Measurements from ENCODE around the gene IGSF23. TPM values are rescaled to one million over a fixed set of nuclear protein-coding genes. Genes with fewer than 3 reads are reported as not detected.

IGSF23 gene
- total RNA-seq, 1 experiment from 2014 or later = not detected

DNA sequence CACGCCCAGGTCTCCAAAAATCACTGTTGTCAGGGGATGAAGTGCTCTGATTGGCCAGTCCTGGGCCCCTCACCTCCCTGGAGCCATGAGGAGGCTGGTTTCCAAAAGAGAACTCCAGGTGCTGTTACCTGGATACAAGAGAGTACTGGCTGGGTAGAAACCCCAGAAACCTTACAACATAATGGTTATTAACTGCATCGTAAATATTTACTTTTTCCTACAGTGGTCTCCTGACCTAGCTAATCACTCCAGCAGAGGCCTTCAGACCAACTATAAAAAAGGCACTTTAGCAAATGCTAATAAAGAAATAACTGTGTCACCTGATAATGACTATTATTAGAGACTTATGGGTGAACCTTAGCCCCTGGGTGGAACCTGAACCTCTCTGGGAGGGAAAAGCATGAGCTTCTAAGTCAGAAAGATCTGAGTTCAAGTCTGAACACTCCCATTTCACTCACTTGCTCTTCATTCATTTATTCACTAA lies 1.5 kb upstream of the IGSF23 start:
- Histone ChIP-seq H3K27me3 (replicated peaks; ENCODE audit: insufficient read depth, low read depth, low read length, poor library complexity) (no peaks in the 10 kb centered on the region), H3K4me3 (ENCODE audit: low read depth, low read length, poor library complexity, severe bottlenecking) (no peak overlapping the region), H3K27ac (ENCODE audit: low read depth, low read length, poor library complexity, severe bottlenecking) (no peak overlapping the region), H3K9me3 (ENCODE audit: low read depth, low read length, poor library complexity, severe bottlenecking) (no peaks in the 10 kb centered on the region), H3K36me3 (ENCODE audit: insufficient read depth, low read length, poor library complexity, severe bottlenecking) (no peaks in the 10 kb centered on the region), H3K4me1 (ENCODE audit: insufficient read depth, low read length, poor library complexity, severe bottlenecking) (peaks cover 16% of the 10 kb centered on the region)
- POLR2A ChIA-PET (ENCODE audit: low non-redundant PET) = no interaction called here
- BruUV-seq (replicated peaks) = no TSS peak
- CTCF ChIA-PET = no interaction called here
- TF ChIP-seq EZH2 (IDR thresholded peaks at IDR 0.05; ENCODE audit: borderline replicate concordance, low read depth, low read length, poor library complexity, severe bottlenecking) (no peak), CTCF (conservative IDR thresholded peaks at IDR 0.05; ENCODE audit: low read depth, low read length) (no peak)
- intact Hi-C loops (cut with micrococcal nuclease; ENCODE audit: unreplicated experiment) = no loop called here
- no peak for DNase-seq (ENCODE audit: low spot score)

GRCh38 chr19:44614313-44614712 lies 950 bp downstream of the IGSF23 start:
- TF ChIP-seq EZH2 (IDR thresholded peaks at IDR 0.05; ENCODE audit: borderline replicate concordance, low read depth, low read length, poor library complexity, severe bottlenecking) (no peak), CTCF (conservative IDR thresholded peaks at IDR 0.05; ENCODE audit: low read depth, low read length) (no peak)
- H3K9me3 ChIP-seq (ENCODE audit: low read depth, low read length, poor library complexity, severe bottlenecking) = no peaks in the 10 kb centered on the region
- POLR2A ChIA-PET (ENCODE audit: low non-redundant PET) = interaction anchor here (0.6 kb wide), 1 partner anchor 139 kb away, joined by 3 read pairs; no protein-coding TSS in a partner anchor
- CTCF ChIA-PET = no interaction called here
- no TSS peak for BruUV-seq (replicated peaks)
- no peaks in the 10 kb centered on the region for H3K27me3 ChIP-seq (replicated peaks; ENCODE audit: insufficient read depth, low read depth, low read length, poor library complexity)
- no peak overlapping the region for H3K27ac ChIP-seq (ENCODE audit: low read depth, low read length, poor library complexity, severe bottlenecking)
- DNase-seq (ENCODE audit: low spot score) = no peak
- no peak overlapping the region for H3K4me3 ChIP-seq (ENCODE audit: low read depth, low read length, poor library complexity, severe bottlenecking)
- H3K4me1 ChIP-seq (ENCODE audit: insufficient read depth, low read length, poor library complexity, severe bottlenecking) = peaks cover under 1% of the 10 kb centered on the region
- intact Hi-C loops (cut with micrococcal nuclease; ENCODE audit: unreplicated experiment) = no loop called here
- no peaks in the 10 kb centered on the region for H3K36me3 ChIP-seq (ENCODE audit: insufficient read depth, low read length, poor library complexity, severe bottlenecking)

DNA sequence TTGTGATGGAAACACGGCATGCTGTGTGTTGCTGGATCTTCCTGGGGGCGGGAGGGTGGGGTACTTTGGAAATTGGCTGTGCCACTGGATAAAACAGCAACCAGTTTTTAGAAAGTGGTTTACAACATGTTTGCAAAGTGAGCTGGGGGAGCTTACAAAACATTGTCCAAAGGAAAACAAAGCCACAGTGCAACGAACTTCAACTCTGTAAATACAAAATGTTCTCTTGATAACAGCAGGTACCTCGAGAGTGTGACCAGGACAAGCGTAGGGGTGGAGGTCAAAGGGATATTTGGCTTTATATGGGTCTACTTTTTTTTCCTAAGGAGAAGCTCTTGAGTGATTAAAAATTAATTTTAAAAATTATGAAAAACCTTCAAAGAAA lies 2.5 kb downstream of the IGSF23 start:
- intact Hi-C loops (cut with micrococcal nuclease; ENCODE audit: unreplicated experiment) = no loop called here
- CTCF ChIA-PET = interaction anchor here (0.6 kb wide), 1 partner anchor 108 kb away, joined by 4 read pairs; no protein-coding TSS in a partner anchor
- no TSS peak for BruUV-seq (replicated peaks)
- no peak for DNase-seq (ENCODE audit: low spot score)
- POLR2A ChIA-PET (ENCODE audit: low non-redundant PET) = no interaction called here
- H3K4me1 ChIP-seq (ENCODE audit: insufficient read depth, low read length, poor library complexity, severe bottlenecking) = no peaks in the 10 kb centered on the region
- TF ChIP-seq CTCF (conservative IDR thresholded peaks at IDR 0.05; ENCODE audit: low read depth, low read length) (no peak), EZH2 (IDR thresholded peaks at IDR 0.05; ENCODE audit: borderline replicate concordance, low read depth, low read length, poor library complexity, severe bottlenecking) (no peak)
- H3K27me3 ChIP-seq (replicated peaks; ENCODE audit: insufficient read depth, low read depth, low read length, poor library complexity) = no peaks in the 10 kb centered on the region
- no peaks in the 10 kb centered on the region for H3K36me3 ChIP-seq (ENCODE audit: insufficient read depth, low read length, poor library complexity, severe bottlenecking)
- no peak overlapping the region for H3K4me3 ChIP-seq (ENCODE audit: low read depth, low read length, poor library complexity, severe bottlenecking)
- no peak overlapping the region for H3K27ac ChIP-seq (ENCODE audit: low read depth, low read length, poor library complexity, severe bottlenecking)
- no peaks in the 10 kb centered on the region for H3K9me3 ChIP-seq (ENCODE audit: low read depth, low read length, poor library complexity, severe bottlenecking)
